ENCODE data around the gene EPHA6.

DNA sequence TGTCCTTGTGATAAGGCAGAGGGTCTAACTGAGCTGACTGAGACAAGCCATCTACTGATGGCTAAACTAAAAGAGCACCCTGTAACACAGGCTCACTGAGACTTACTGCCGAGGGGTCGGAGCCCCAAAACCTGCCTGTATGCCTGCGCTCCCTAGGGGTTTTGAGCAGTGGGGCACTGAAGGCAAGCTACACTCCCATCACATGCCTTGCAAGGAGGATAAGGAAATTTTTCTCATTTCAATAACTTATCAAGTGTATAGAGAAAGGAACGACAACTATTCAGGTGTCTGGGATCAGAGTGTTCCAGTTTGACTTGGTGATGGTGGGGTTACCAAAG, 292.2 kb downstream of the EPHA6 start:
- TF ChIP-seq, protein P1, sequence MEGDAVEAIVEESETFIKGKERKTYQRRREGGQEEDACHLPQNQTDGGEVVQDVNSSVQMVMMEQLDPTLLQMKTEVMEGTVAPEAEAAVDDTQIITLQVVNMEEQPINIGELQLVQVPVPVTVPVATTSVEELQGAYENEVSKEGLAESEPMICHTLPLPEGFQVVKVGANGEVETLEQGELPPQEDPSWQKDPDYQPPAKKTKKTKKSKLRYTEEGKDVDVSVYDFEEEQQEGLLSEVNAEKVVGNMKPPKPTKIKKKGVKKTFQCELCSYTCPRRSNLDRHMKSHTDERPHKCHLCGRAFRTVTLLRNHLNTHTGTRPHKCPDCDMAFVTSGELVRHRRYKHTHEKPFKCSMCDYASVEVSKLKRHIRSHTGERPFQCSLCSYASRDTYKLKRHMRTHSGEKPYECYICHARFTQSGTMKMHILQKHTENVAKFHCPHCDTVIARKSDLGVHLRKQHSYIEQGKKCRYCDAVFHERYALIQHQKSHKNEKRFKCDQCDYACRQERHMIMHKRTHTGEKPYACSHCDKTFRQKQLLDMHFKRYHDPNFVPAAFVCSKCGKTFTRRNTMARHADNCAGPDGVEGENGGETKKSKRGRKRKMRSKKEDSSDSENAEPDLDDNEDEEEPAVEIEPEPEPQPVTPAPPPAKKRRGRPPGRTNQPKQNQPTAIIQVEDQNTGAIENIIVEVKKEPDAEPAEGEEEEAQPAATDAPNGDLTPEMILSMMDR (conservative IDR thresholded peaks at IDR 0.05; ENCODE audit: low read depth, low read length), result no peak
- no peak for TF ChIP-seq EZH2 (IDR thresholded peaks at IDR 0.05; ENCODE audit: low read length, unreplicated experiment)
- TF ChIP-seq EZH2phosphoT487 (IDR thresholded peaks at IDR 0.05; ENCODE audit: borderline replicate concordance, low read length), result no peak
